GM12892 (cell line): ENCODE measurements around the gene PDE4B.

Experiments
- POLR2A ChIP-seq: IDR thresholded peaks from 2 replicates; pipeline ENCODE4 v1.6.1; 2011; ENCODE audit warnings: low read depth, low read length, control low read depth
- POLR2AphosphoS5 ChIP-seq: IDR thresholded peaks from 2 replicates; pipeline ENCODE4 v1.6.1; 2011; ENCODE audit warnings: low read depth, low read length, control low read depth
- TAF1 ChIP-seq: IDR thresholded peaks from 2 replicates; pipeline ENCODE4 v1.6.1; 2011; ENCODE audit warnings: low read depth, mild to moderate bottlenecking, control low read depth, low read length, borderline replicate concordance

DNA sequence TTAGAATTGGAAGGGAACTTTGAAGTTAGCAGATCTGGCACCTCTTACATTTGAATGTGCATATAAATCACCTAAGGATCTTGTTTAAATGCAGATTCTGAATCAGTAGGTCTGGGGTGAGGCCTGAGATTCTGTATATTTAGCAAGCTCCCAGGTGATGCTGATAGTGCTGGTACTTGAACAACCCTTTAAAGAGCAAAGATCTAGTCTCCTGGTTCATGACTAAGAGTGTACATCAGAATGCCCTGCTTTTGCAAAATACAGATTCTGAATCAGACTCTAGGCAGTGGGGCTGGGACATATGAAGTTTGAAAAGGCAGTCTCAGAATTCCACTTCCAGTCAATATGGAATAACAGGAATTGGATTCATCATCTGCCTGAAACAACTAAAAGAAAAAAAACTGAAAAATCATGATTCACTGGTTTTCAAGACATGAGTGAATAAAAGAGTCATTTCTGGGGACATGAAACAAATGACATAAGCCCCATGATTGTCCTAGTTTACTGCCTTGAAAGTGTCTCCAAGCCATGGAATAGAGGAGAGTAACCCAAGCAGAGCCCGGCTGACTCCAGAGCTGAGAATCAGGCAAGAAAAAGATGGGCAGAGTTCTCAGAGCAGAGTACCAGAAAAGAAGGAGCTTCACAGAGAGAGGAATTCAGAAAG lies 591.7 kb downstream of the PDE4B start:
- TF ChIP-seq POLR2A (no peak), POLR2AphosphoS5 (no peak), TAF1 (no peak)
